ENCODE data around the gene ABLIM1.

Gene ABLIM1

DNA sequence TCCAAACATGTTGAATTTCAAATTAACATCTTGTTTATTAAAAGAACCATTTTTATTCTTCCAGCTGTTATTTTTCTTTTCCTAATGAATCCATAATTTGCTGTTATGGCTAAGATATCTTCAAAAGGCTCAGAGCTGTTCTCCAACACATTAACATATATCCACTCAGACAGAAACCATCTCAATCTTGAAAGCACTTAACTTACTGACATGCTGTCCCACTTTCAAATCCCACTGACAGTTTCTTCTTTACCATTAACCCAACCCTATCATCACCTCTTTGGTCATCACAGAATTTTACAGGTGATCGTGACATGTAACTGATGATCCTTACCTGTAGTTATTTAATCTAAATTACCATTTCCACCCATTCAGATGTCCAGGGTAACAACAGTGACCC lies 178.2 kb downstream of the ABLIM1 start:
- H3K36me3 Mint-ChIP-seq (ENCODE audit: low read depth), result peaks cover 30% of the 10 kb centered on the region
- no peak overlapping the region for H3K27ac Mint-ChIP-seq
- H3K4me1 Mint-ChIP-seq (ENCODE audit: low read depth), result peaks cover 21% of the 10 kb centered on the region
- H3K4me3 Mint-ChIP-seq, result no peak overlapping the region
- H3K27me3 Mint-ChIP-seq (ENCODE audit: low read depth), result no peaks in the 10 kb centered on the region
- no peaks in the 10 kb centered on the region for H3K9me3 Mint-ChIP-seq

DNA sequence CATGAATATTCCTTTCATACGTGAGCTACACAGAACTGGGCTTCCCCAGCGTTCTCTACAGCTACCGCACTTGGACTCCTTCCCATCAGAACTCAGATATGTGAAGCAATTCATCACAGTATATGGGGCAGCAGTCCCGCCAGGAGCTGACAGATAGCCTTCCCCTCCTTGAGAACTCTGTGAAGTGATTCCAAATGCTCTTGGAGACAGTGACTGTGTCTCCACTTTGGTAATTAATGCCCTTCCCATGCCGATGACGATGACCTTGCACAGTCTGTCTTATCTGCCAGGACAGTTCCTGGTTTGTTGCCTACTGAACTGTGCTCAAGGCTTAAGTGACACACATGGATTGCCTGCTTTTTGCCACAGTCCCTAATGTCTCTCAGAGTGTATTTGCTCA lies 178.8 kb downstream of the ABLIM1 start:
- no peaks in the 10 kb centered on the region for H3K27me3 Mint-ChIP-seq (ENCODE audit: low read depth)
- peaks cover 27% of the 10 kb centered on the region for H3K36me3 Mint-ChIP-seq (ENCODE audit: low read depth)
- H3K4me3 Mint-ChIP-seq, result no peak overlapping the region
- no peaks in the 10 kb centered on the region for H3K9me3 Mint-ChIP-seq
- H3K4me1 Mint-ChIP-seq (ENCODE audit: low read depth), result peaks cover 23% of the 10 kb centered on the region
- H3K27ac Mint-ChIP-seq, result no peak overlapping the region

DNA sequence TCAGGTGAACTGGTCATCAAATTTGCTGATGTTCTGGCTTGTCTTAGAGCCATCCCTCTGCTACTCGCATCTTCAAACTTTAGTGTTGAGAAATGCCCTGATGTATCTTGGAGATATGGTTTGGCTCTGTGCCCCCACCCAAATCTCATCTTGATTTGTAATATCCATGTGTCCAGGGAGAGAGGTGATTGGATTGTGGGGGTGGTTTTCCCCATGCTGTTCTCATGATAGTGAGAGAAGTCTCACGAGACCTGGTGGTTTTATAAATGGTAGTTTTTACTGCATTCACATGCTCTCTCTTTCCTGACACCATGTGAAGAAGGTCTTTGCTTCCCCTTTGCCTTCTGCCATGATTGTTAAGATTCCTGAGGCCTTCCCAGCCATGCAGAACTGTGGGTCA lies 179.8 kb downstream of the ABLIM1 start:
- no peaks in the 10 kb centered on the region for H3K27me3 Mint-ChIP-seq (ENCODE audit: low read depth)
- H3K9me3 Mint-ChIP-seq, result no peaks in the 10 kb centered on the region
- no peak overlapping the region for H3K27ac Mint-ChIP-seq
- peaks cover 21% of the 10 kb centered on the region for H3K4me1 Mint-ChIP-seq (ENCODE audit: low read depth)
- H3K36me3 Mint-ChIP-seq (ENCODE audit: low read depth), result peaks cover 21% of the 10 kb centered on the region
- H3K4me3 Mint-ChIP-seq, result no peak overlapping the region

DNA sequence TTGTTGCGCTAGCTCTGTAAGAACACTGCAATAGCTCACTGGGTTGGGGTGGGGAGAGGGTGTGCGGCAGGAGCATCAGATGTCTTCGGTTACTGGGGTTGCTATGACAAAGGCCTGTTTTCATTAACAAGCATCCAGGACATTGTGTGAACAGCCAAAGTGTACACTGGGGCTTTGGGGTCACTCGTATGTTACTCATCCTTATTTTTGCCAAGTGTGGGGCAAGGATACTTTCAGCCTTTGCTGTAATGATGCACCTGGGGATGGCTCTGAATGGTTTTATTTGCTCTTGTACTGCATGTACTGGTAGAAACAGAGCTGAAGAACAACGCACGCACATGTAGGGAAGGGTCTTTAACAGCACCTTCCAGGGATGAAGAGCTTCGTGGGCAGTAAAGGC lies 180.8 kb downstream of the ABLIM1 start:
- H3K27ac Mint-ChIP-seq, result no peak overlapping the region
- H3K4me1 Mint-ChIP-seq (ENCODE audit: low read depth), result peaks cover 29% of the 10 kb centered on the region

DNA sequence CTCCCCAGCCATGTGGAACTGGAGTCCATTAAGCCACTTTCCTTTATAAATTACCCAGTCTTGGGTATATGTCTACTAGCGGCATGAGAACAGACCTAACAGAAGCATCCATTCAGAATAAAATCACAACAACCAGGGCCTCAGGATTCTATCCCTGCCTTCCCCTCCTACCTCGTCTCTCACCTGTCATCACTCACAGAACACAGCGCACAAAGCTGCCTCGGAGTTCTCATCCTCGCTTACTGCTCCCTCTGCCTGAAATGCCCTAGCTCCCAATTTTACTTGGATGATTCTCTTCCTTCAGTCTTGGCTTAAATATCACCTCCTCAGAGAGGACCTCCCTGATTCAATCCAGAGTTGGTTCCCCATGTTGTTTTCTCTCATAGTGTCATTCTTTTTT lies 183.1 kb downstream of the ABLIM1 start:
- Mint-ChIP-seq H3K27ac (peak overlapping the region; percentile 33), H3K27me3 (ENCODE audit: low read depth) (no peaks in the 10 kb centered on the region), H3K36me3 (ENCODE audit: low read depth) (peaks cover 14% of the 10 kb centered on the region), H3K4me3 (no peak overlapping the region), H3K9me3 (no peaks in the 10 kb centered on the region), H3K4me1 (ENCODE audit: low read depth) (peaks cover 21% of the 10 kb centered on the region)

More for the DNA sequence above, 180.8 kb downstream of the ABLIM1 start:
- Mint-ChIP-seq H3K4me3 (no peak overlapping the region), H3K36me3 (ENCODE audit: low read depth) (peaks cover 24% of the 10 kb centered on the region), H3K9me3 (no peaks in the 10 kb centered on the region), H3K27me3 (ENCODE audit: low read depth) (no peaks in the 10 kb centered on the region)

DNA sequence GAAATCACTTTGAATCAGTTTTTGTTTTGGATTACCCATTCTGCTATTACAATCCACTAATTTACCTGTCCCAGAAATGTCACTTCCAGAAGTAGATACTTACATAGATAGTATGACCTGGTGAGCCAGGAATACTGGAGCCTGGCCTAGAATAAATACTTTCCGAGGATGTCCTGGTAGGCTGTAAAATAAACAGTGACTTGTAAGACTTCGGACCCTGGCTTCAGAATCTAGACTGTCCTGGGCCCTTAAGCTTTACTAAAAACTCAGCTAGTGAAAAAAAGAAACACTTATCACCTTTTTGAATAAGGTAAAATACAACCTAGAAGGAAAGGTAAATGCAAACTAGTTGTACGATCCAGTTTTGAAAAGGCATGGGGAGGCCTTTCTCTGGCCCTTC lies 184.3 kb downstream of the ABLIM1 start:
- Mint-ChIP-seq H3K9me3 (no peaks in the 10 kb centered on the region), H3K27me3 (ENCODE audit: low read depth) (no peaks in the 10 kb centered on the region), H3K27ac (no peak overlapping the region), H3K4me1 (ENCODE audit: low read depth) (peaks cover 22% of the 10 kb centered on the region), H3K36me3 (ENCODE audit: low read depth) (peaks cover 16% of the 10 kb centered on the region), H3K4me3 (no peak overlapping the region)

DNA sequence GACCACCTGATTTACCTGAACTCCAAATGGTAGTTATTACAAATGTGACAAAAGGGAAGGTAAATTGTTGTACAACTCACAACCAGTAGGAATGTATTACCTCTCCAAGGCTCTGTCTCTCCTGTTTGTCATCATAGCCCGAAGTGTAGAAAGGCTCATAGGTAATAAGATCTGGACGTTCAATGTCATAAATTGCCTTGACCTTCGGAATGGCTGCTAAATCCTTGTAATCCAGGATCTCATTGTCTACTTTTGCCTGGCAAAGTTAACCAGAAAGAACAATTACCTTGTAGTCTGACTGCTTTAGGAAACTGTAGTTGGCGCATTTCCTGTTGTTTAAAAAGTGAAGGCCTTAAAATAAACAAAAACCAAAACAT lies 185.2 kb downstream of the ABLIM1 start:
- Mint-ChIP-seq H3K4me1 (ENCODE audit: low read depth) (peaks cover 22% of the 10 kb centered on the region), H3K9me3 (no peaks in the 10 kb centered on the region), H3K4me3 (no peak overlapping the region), H3K36me3 (ENCODE audit: low read depth) (peaks cover 15% of the 10 kb centered on the region), H3K27me3 (ENCODE audit: low read depth) (no peaks in the 10 kb centered on the region), H3K27ac (peak overlapping the region; percentile 15)

DNA sequence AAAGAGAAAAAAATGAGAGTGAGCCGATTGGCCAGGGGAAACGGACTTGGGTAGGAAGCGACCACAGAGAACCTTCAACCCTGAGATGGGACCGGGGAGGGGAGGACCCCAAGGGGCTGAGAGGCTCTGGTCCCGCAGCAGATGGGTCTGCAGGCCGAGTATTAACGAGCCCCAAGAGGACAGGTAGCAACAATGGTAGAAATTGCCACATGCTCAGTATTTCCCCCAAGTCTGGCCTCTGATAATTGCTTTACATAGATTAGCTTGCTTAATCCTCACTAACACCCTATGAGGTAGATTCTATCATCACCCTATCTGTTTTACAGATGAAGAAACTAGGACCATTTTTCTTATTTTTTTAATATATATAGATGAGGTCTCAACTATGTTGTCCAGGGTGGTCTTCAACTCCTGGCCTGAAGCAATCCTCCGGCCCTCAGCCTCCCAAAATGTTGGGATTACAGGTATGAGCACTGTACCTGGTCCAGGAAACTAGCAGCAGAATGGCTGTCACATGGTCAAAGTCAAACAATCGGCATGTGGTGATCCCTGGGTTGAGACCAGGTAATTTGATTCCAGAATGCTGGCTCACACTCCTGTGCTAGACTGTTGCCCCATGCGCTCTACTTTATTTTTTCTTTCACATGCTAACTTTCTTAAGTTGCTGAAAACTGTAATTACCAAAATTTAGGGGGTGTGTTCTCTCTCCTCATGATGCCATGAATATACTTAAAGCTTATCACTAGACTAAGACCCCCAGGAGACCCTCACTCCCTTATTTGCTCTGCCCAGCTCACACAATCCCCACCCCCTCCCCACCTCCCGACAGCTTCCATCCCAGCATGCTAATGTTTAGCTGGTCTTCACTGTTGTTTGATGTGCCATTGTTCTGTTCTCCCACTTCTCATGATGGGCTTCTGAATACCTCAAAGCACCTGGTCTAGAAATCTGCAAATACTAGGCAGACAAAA lies 185.9 kb downstream of the ABLIM1 start:
- Mint-ChIP-seq H3K27me3 (ENCODE audit: low read depth) (no peaks in the 10 kb centered on the region), H3K27ac (no peak overlapping the region), H3K4me3 (no peak overlapping the region), H3K9me3 (no peaks in the 10 kb centered on the region), H3K4me1 (ENCODE audit: low read depth) (peaks cover 22% of the 10 kb centered on the region), H3K36me3 (ENCODE audit: low read depth) (peaks cover 15% of the 10 kb centered on the region)

DNA sequence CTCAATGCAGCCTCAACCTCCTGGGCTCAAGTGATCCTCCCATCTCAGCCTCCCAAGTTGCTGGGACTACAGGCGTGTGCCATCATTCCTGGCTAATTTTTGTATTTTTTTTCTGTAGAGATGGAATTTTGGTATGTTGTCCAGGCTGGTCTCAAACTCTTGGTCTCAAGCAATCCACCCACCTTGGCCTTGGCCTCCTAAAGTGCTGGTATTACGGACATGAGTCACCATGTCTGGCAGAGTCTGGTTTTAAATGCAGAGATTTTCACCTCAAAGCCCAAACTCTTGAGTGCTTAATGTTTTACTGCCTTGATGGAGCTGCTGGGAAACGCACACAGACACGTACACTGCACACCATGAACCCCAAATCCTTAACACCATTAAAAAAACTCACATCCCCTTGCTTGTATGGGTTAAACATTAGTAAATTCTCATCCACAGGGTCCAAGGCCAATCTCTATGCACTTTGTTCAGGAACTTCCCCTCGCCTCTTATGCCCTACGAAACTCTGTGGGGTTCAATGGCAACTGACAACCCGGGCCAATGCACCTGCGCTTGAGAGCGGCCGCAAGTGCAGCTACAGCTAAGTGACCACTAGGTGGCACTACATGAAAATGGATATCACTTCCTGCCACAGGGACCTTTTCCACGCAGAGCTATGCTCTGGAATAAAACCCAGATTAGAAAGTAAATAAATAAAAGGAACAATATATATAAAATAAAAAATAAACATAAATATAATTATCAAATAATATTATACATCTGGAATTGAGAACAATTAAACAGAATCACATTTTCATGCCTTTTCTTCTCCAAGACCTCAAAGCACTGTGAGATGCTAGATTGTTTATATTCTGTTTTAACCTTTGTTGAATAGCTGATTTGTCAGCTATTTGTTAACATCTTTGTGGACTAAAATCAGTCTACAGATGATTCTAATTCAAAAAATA lies 186.8 kb downstream of the ABLIM1 start:
- H3K4me1 Mint-ChIP-seq (ENCODE audit: low read depth), result peaks cover 22% of the 10 kb centered on the region
- no peak overlapping the region for H3K4me3 Mint-ChIP-seq
- peak overlapping the region; percentile 47 for H3K27ac Mint-ChIP-seq
- peaks cover 15% of the 10 kb centered on the region for H3K36me3 Mint-ChIP-seq (ENCODE audit: low read depth)
- no peaks in the 10 kb centered on the region for H3K9me3 Mint-ChIP-seq
- no peaks in the 10 kb centered on the region for H3K27me3 Mint-ChIP-seq (ENCODE audit: low read depth)

DNA sequence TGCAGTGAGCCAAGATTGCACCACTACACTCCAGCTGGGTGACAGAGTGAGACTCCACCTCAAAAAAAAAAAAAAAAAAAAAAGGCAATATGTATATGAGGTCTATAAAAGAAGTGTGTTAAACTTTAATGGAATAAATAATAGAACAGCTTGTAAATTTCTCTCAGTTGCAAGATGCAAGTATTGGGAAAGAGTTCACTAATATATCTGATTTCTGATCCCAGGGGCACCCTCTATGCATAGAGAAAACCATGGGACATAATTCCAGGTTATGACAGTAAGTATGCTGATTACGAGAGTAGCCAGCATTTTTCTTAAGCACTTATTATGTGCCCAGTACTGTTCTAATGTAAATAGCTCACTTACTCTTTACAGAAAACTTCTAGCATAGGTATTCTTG lies 187.7 kb downstream of the ABLIM1 start:
- H3K9me3 Mint-ChIP-seq, result no peaks in the 10 kb centered on the region

DNA sequence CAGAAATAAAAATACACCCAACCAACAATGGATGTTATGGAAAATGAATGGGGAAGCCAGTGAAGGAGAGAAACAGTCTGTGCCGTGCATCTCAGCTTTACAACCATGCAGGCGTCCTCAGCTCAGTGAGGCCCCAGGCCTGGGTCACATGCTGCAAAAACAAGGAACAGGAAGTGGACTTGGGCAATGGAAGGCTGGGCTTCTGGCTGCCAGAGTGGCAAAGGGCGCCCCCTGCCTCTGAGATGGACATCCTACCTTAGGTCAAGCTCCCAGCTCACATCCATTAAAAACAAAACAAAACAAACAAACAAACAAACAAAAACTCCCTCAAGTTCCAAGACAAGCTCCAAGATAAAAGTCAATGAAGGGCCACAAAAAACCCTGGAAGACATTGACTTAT lies 199.1 kb downstream of the ABLIM1 start:
- Mint-ChIP-seq H3K4me1 (ENCODE audit: low read depth) (peaks cover 15% of the 10 kb centered on the region), H3K9me3 (no peaks in the 10 kb centered on the region), H3K36me3 (ENCODE audit: low read depth) (peaks cover 24% of the 10 kb centered on the region), H3K27ac (no peak overlapping the region), H3K4me3 (no peak overlapping the region), H3K27me3 (ENCODE audit: low read depth) (no peaks in the 10 kb centered on the region)

More for the DNA sequence above, 187.7 kb downstream of the ABLIM1 start:
- no peak overlapping the region for H3K4me3 Mint-ChIP-seq
- peak overlapping the region; percentile 47 for H3K27ac Mint-ChIP-seq
- H3K27me3 Mint-ChIP-seq (ENCODE audit: low read depth), result no peaks in the 10 kb centered on the region
- H3K36me3 Mint-ChIP-seq (ENCODE audit: low read depth), result peaks cover 17% of the 10 kb centered on the region
- H3K4me1 Mint-ChIP-seq (ENCODE audit: low read depth), result peaks cover 19% of the 10 kb centered on the region

DNA sequence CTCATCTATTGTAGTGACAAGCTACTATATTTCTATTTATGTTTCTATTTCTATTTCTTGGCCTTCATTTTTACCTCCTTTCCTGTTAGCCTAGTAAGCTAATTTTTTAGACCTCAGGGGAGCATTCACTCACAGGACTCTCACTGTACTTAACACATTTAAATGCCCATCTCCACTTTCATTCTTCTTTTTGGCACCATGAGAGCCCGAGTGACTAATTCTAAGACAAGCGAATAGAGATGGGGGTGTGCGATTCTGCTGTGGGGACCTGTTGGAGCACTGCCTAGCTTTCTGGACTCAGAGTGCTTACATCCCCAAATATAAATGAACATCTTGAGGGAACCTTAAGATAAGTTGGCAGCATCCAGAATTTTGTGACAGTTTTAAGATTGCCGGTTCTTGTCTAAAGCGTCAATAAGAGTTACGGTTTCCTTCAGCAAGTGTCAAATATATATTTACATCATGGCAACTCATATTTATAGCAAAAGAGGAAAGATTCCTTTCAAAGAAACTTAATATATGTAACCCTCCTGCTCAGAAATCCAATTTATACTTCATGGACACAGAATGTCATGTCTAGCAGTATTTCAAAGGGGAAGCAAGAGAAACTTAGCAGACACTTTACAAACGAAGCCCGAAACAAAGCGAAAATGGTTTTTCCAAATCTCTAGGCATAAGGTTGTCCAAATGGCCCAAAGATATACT lies 199.7 kb downstream of the ABLIM1 start:
- peaks cover 14% of the 10 kb centered on the region for H3K4me1 Mint-ChIP-seq (ENCODE audit: low read depth)
- H3K27me3 Mint-ChIP-seq (ENCODE audit: low read depth), result no peaks in the 10 kb centered on the region
- H3K36me3 Mint-ChIP-seq (ENCODE audit: low read depth), result peaks cover 20% of the 10 kb centered on the region
- H3K27ac Mint-ChIP-seq, result no peak overlapping the region
- H3K9me3 Mint-ChIP-seq, result no peaks in the 10 kb centered on the region
- H3K4me3 Mint-ChIP-seq, result no peak overlapping the region

DNA sequence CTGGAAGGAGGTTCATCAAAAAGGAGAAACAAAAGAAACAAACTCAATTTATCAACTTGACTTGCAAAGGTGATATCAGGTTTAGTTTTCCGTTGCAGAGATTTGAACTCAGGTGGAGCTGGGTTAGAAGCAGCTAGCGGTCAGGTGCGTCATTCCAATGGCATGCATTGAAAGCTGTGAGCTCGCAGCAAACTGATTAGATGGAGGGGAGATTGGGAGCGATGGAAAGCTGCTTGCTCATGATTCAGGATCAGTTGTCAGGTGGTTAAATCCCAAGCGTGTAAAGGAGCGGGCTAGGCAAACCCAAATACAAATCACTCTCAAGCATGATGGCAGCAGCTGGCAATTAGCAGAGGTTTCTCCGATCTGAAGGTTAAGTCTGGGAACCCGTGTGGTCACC lies 204.5 kb downstream of the ABLIM1 start:
- Mint-ChIP-seq H3K4me1 (ENCODE audit: low read depth) (peaks cover 5% of the 10 kb centered on the region), H3K4me3 (no peak overlapping the region), H3K9me3 (no peaks in the 10 kb centered on the region), H3K27ac (no peak overlapping the region), H3K27me3 (ENCODE audit: low read depth) (no peaks in the 10 kb centered on the region), H3K36me3 (ENCODE audit: low read depth) (peaks cover 12% of the 10 kb centered on the region)

DNA sequence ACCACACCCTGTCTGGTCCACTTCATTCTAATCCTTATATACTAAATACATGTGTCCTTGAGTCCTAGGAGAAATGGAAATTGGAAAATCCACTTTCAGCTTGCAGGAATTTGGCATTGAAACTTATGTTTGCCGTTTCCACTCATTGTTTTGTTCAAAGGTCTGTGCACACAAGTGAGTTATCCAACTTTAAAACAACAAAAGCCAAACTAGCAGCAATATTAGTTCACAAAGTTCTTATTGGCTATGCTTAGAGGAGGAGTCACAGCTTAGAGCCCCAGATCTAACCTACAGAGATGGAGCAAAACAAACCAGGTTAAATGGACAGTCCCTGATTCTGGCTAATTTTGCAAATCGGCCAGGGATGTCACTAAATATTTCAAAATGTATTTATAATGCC lies 209.2 kb downstream of the ABLIM1 start:
- Mint-ChIP-seq H3K4me1 (ENCODE audit: low read depth) (no peaks in the 10 kb centered on the region), H3K27ac (no peak overlapping the region), H3K4me3 (no peak overlapping the region), H3K36me3 (ENCODE audit: low read depth) (peaks cover 21% of the 10 kb centered on the region), H3K9me3 (no peaks in the 10 kb centered on the region), H3K27me3 (ENCODE audit: low read depth) (no peaks in the 10 kb centered on the region)
